HG03066 (cell line): Measurements from ENCODE around the gene PRPF40A.
A peak's percentile ranks its signal among the peaks of the same experiment; 100 is the strongest.
"Not testable (repeated sequence)": the region's sequence is repeated elsewhere in the genome, so short reads cannot be mapped to it uniquely, and the experiment has no call there.

Experiments
- ATAC-seq: cut with Tn5 transposase; IDR thresholded peaks from one replicate; pipeline ENCODE4 v1.9.1; 2021; ENCODE audit warnings: low read depth; ENCODE audit not compliant: unreplicated experiment

The PRPF40A gene

GRCh38 chr2:152717228-152718075 is at the start of gene PRPF40A:
PRPF40A (minus strand) TSS chr2:152717461; CDS start chr2:152717439, 22 bp downstream.
- peak; percentile 58 for ATAC-seq

- no peak for ATAC-seq
Observed at GRCh38 chr2:152766928-152767327, 49.7 kb upstream of the PRPF40A start.

- ATAC-seq = no peak
Observed at GRCh38 chr2:152763651-152764050, 46.4 kb upstream of the PRPF40A start.

GRCh38 chr2:152763208-152763607 is 45.9 kb upstream of the PRPF40A start:
- not testable (repeated sequence) for ATAC-seq

GRCh38 chr2:152762202-152762601 is 44.9 kb upstream of the PRPF40A start:
- ATAC-seq = no peak

GRCh38 chr2:152761214-152761613 is 44.0 kb upstream of the PRPF40A start:
- ATAC-seq = no peak

- ATAC-seq = no peak
Observed at GRCh38 chr2:152759290-152760072, 42.2 kb upstream of the PRPF40A start.

- no peak for ATAC-seq
Observed at GRCh38 chr2:152755029-152755428, 37.8 kb upstream of the PRPF40A start.

- ATAC-seq = not testable (repeated sequence)
Observed at GRCh38 chr2:152747751-152748150, 30.5 kb upstream of the PRPF40A start.

GRCh38 chr2:152743002-152743401 is 25.7 kb upstream of the PRPF40A start:
- no peak for ATAC-seq

GRCh38 chr2:152740743-152741328 is 23.6 kb upstream of the PRPF40A start:
- ATAC-seq = peak; percentile 78

- ATAC-seq = not testable (repeated sequence)
Observed at GRCh38 chr2:152739705-152740104, 22.4 kb upstream of the PRPF40A start.

GRCh38 chr2:152738438-152738837 is 21.2 kb upstream of the PRPF40A start:
- no peak for ATAC-seq

GRCh38 chr2:152737509-152737908 is 20.2 kb upstream of the PRPF40A start:
- not testable (repeated sequence) for ATAC-seq

- ATAC-seq = no peak
Observed at GRCh38 chr2:152730591-152731333, 13.5 kb upstream of the PRPF40A start.

GRCh38 chr2:152729844-152730243 is 12.6 kb upstream of the PRPF40A start:
- no peak for ATAC-seq

- ATAC-seq = no peak
Observed at GRCh38 chr2:152723918-152724317, 6.7 kb upstream of the PRPF40A start.

- ATAC-seq = not testable (repeated sequence)
Observed at GRCh38 chr2:152722639-152723038, 5.4 kb upstream of the PRPF40A start.

GRCh38 chr2:152720794-152721193 is 3.5 kb upstream of the PRPF40A start:
- no peak for ATAC-seq

GRCh38 chr2:152718909-152719645 is 1.8 kb upstream of the PRPF40A start:
- peak; percentile 21 for ATAC-seq
